Kidney (tissue), 14 donors: ENCODE data around the gene MVD. TPM values are rescaled to one million over a fixed set of nuclear protein-coding genes. Genes with fewer than 3 reads are reported as not detected.

Experiments used
- DNase-seq, 5 donors: peaks; one replicate each; pipeline ENCODE4 v3.0.0-alpha.2; 2013 to 2020
- FAIRE-seq: peaks from 2 replicates; lab custom pipeline; 2012; peaks lifted over from hg19 to GRCh38; lab: Jason Lieb, UNC
- H3K27ac ChIP-seq, 2 donors: one replicate each; pipeline ENCODE4 v1.7.0; 2013; ENCODE audit warnings: low read depth in 2 of 2, low read length in 2 of 2, inconsistent platforms in 1 of 2
- H3K27me3 ChIP-seq: one replicate; pipeline ENCODE4 v1.7.1; 2013; ENCODE audit warnings: low read length, inconsistent platforms; ENCODE audit not compliant: control insufficient read depth, insufficient read depth
- H3K36me3 ChIP-seq, 3 donors: one replicate each; pipeline versions ENCODE4 v1.7.0 to v1.7.1; 2013; ENCODE audit warnings: low read length in 3 of 3, control low read depth in 1 of 3, inconsistent platforms in 1 of 3; ENCODE audit not compliant: insufficient read depth in 3 of 3, control insufficient read depth in 2 of 3
- H3K4me1 ChIP-seq, 3 donors: one replicate each; pipeline versions ENCODE4 v1.7.0 to v1.7.1; 2013; ENCODE audit warnings: low read length in 3 of 3, inconsistent platforms in 1 of 3, low read depth in 1 of 3; ENCODE audit not compliant: control insufficient read depth in 2 of 3, insufficient read depth in 2 of 3
- H3K4me3 ChIP-seq, 3 donors: one replicate each; pipeline versions ENCODE4 v1.7.0 to v1.8.1; 2013; ENCODE audit warnings: low read length in 3 of 3, control low read depth in 1 of 3, inconsistent platforms in 1 of 3
- H3K9ac ChIP-seq, 3 donors: one replicate each; pipeline versions ENCODE4 v1.7.0 to v1.7.1; 2013; ENCODE audit warnings: low read length in 3 of 3, control low read depth in 1 of 3, inconsistent platforms in 1 of 3
- H3K9me3 ChIP-seq, 3 donors: one replicate each; pipeline versions ENCODE4 v1.7.0 to v1.7.1; 2013; ENCODE audit warnings: low read length in 3 of 3, control low read depth in 1 of 3, inconsistent platforms in 1 of 3; ENCODE audit not compliant: control insufficient read depth in 2 of 3, insufficient read depth in 1 of 3
- CTCF ChIP-seq: IDR thresholded peaks from 3 replicates; pipeline ENCODE4 v1.5.1; 2012; ENCODE audit warnings: mild to moderate bottlenecking, moderate library complexity, borderline replicate concordance; ENCODE audit not compliant: insufficient read depth; ENCODE audit errors: extremely low read depth
- intact Hi-C: fragments of 100-400 bp; cut with DNase I; formaldehyde crosslinking; loops from one replicate; pipeline ENCODE4 v1.11.1; 2022
- polyA plus RNA-seq: library from polyadenylated mRNA; stranded (reverse); fragments of 350-450 nt; fragmentation: Illumina TruSeq; extraction: RNeasy Lipid Tissue Mini Kit (QIAGEN cat#74804); gene quantifications from one replicate; pipeline ENCODE4 v1.2.3, GENCODE V29; 2014; ENCODE audit warnings: low read depth, low replicate concordance; ENCODE audit not compliant: insufficient read depth
- total RNA-seq: library from RNA; stranded (reverse); fragmentation: NEBNext Ultra II Directional; extraction: Animal tissue kit (Norgen Biotek cat#: 25700); gene quantifications from one replicate; pipeline ENCODE4 v1.2.1, GENCODE V29; 2021
- donor health status: control.
- donor health status: control.
- donor health status: control.
- donor health status: control.
- donor health status: control.
- donor health status: DM: yes; HTN: yes; CAD: no.
- donor health status: Normal renal cell carcinoma (clear cell type).

The MVD gene
- total and polyA plus RNA-seq, 2 donors from 2014 or later, result 35.4 to 48.9 TPM

GRCh38 chr16:88695753-88696152 lies 32.9 kb upstream of the MVD start:
- Histone ChIP-seq H3K36me3 (peaks cover 0 to 4% (median 3%) of the 10 kb centered on the region in 3 donors), H3K4me1 (peaks cover 0 to 14% (median 0%) of the 10 kb centered on the region in 3 donors), H3K9ac (no peak overlapping the region), H3K4me3 (no peak overlapping the region), H3K27me3 (no peaks in the 10 kb centered on the region), H3K9me3 (no peaks in the 10 kb centered on the region), H3K27ac (no peak overlapping the region)
- intact Hi-C loops, result no loop called here
- FAIRE-seq (no peak), DNase-seq (no peak)
- TF ChIP-seq CTCF, result no peak

- FAIRE-seq, result no peak
- DNase-seq, result no peak
- TF ChIP-seq CTCF, result no peak
Measured at GRCh38 chr16:88695218-88695617, 32.3 kb upstream of the MVD start.

GRCh38 chr16:88694221-88695087 lies 31.6 kb upstream of the MVD start:
- H3K4me3 ChIP-seq, result no peak overlapping the region
- DNase-seq (no peak), FAIRE-seq (no peak)
- no peak overlapping the region for H3K9ac ChIP-seq
- no peak for TF ChIP-seq CTCF
- no peaks in the 10 kb centered on the region for H3K27me3 ChIP-seq
- no peak overlapping the region for H3K27ac ChIP-seq
- H3K9me3 ChIP-seq, result no peaks in the 10 kb centered on the region
- no peaks in the 10 kb centered on the region for H3K36me3 ChIP-seq
- peaks cover 0 to under 1% (median 0%) of the 10 kb centered on the region in 3 donors for H3K4me1 ChIP-seq
- intact Hi-C loops, result no loop called here

More at GRCh38 chr16:88695218-88695617, 32.3 kb upstream of the MVD start:
- Histone ChIP-seq H3K36me3 (peaks cover 0 to 2% (median 1%) of the 10 kb centered on the region in 3 donors), H3K4me1 (peaks cover 0 to 8% (median 0%) of the 10 kb centered on the region in 3 donors), H3K9me3 (no peaks in the 10 kb centered on the region), H3K9ac (no peak overlapping the region), H3K27ac (no peak overlapping the region), H3K4me3 (no peak overlapping the region), H3K27me3 (no peaks in the 10 kb centered on the region)
- intact Hi-C loops, result no loop called here
